Measurements from ENCODE around the gene GRWD1.

DNA sequence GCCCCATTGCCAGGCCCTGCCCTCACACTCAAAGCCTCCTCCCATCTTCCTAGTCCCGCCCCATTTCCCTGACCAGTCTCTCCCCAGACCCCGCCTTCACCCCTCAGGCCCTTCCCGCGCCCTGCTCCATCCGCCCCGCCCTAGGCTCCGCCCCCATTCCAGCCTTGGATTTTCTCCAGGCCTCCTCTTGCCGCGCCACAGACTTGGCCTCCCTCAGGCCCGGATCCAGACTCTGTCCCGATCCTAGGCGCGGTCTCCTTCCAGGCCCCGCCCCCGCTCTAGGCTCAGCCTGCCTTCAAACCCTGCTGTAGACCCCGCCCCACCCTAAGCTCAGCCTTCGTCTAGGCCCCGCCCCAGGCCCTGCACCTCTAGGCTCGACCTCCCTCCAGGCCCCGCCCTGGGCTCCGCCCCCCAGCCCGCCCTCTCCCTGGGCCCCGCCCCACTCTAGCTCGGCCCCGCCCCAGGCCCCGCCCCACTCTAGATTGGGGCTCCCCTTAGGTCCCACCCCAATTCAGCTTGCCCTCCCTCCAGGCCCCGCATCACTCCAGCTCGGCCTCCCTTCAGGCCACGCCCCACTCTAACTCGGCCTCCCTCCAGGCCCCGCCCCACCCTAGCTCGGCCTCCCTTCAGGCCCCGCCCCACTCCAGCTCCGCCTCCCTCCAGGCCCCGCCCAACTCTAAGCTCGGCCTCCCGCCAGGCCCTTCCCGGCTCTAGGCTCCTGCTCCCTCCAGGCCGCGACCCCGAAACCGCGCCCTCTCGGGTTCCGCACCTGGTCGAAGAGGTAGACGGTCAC lies 47.3 kb downstream of the GRWD1 start:
- TF ChIP-seq FOSB (CRISPR knock-in tag; IDR thresholded peaks at IDR 0.05) (no peak), POLR2A (IDR thresholded peaks at IDR 0.05; ENCODE audit: low read length) (peak; percentile 89), CHD4 (IDR thresholded peaks at IDR 0.05; ENCODE audit: borderline replicate concordance) (no peak), RAD21 (conservative IDR thresholded peaks at IDR 0.05 in 1 of 2, IDR thresholded peaks at IDR 0.05 in 1 of 2) (no peak), NR3C1 (IDR thresholded peaks at IDR 0.05) (no peak), USF2 (IDR thresholded peaks at IDR 0.05) (no peak), CEBPB (IDR thresholded peaks at IDR 0.05) (no peak), ESRRA (IDR thresholded peaks at IDR 0.05; ENCODE audit: borderline replicate concordance, low read length) (no peak), KDM5A (IDR thresholded peaks at IDR 0.05) (no peak), CBX8 (IDR thresholded peaks at IDR 0.05) (no peak)
